Measurements from ENCODE around the gene FOXJ1. TPM values are rescaled to one million over a fixed set of nuclear protein-coding genes. Genes with fewer than 3 reads are reported as not detected.

Gene FOXJ1
- total RNA-seq, 1 donor from 2014 or later = 2.1 TPM

DNA sequence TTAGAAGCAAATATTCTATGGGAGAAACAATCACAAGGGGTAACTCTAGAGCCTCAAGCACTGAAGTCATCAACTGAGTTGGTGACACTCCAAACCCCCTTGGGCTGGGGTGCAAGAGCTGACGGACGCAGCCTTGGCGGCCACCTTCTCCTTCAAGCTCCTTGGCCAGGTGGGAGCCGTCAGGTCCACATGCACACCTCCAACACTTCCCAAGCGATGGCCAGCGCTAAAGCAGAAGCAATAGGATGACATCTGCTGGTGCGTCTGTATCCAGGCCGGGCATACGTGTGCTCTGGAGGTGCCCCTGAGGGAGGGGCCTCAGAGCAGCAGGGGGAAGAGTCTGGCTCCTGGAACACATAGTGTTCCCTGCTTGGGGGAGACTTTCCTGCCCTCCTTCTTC lies 12.2 kb upstream of the FOXJ1 start:
- Mint-ChIP-seq H3K9me3 (no peaks in the 10 kb centered on the region), H3K27ac (no peak overlapping the region), H3K4me1 (peaks cover 2% of the 10 kb centered on the region), H3K27me3 (ENCODE audit: low read depth) (no peaks in the 10 kb centered on the region), H3K4me3 (no peak overlapping the region), H3K36me3 (no peaks in the 10 kb centered on the region)
- TF ChIP-seq, protein P1, sequence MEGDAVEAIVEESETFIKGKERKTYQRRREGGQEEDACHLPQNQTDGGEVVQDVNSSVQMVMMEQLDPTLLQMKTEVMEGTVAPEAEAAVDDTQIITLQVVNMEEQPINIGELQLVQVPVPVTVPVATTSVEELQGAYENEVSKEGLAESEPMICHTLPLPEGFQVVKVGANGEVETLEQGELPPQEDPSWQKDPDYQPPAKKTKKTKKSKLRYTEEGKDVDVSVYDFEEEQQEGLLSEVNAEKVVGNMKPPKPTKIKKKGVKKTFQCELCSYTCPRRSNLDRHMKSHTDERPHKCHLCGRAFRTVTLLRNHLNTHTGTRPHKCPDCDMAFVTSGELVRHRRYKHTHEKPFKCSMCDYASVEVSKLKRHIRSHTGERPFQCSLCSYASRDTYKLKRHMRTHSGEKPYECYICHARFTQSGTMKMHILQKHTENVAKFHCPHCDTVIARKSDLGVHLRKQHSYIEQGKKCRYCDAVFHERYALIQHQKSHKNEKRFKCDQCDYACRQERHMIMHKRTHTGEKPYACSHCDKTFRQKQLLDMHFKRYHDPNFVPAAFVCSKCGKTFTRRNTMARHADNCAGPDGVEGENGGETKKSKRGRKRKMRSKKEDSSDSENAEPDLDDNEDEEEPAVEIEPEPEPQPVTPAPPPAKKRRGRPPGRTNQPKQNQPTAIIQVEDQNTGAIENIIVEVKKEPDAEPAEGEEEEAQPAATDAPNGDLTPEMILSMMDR (IDR thresholded peaks at IDR 0.05; ENCODE audit: unreplicated experiment) = no peak
- DNase-seq (ENCODE audit: low spot score in 2 of 2, unreplicated experiment in 2 of 2) = no peak

DNA sequence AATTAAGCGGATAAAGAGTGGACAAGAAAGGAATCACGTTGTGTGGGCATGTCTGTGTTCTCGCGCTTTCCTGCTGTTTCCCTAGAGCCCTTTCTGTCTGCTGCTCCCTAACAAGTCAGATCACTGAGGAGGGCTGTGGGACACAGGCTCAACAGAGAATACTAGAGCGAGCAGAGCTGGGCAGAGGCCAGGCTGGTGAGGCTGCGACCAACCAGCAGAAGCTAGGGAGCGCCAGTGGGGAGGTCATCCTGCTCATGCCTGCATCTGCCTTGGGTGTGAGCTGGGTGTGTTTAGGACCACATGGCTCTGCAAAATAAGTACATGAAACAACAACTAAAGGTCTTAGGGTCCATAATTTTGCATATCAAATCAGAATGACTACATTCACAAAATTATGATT lies 11.5 kb upstream of the FOXJ1 start:
- H3K9me3 Mint-ChIP-seq = no peaks in the 10 kb centered on the region
- H3K4me1 Mint-ChIP-seq = peaks cover 3% of the 10 kb centered on the region
- H3K4me3 Mint-ChIP-seq = no peak overlapping the region
- no peaks in the 10 kb centered on the region for H3K27me3 Mint-ChIP-seq (ENCODE audit: low read depth)
- H3K36me3 Mint-ChIP-seq = no peaks in the 10 kb centered on the region
- no peak for DNase-seq (ENCODE audit: low spot score in 2 of 2, unreplicated experiment in 2 of 2)
- no peak overlapping the region for H3K27ac Mint-ChIP-seq
- TF ChIP-seq, protein P1 (IDR thresholded peaks at IDR 0.05; ENCODE audit: unreplicated experiment) = no peak

DNA sequence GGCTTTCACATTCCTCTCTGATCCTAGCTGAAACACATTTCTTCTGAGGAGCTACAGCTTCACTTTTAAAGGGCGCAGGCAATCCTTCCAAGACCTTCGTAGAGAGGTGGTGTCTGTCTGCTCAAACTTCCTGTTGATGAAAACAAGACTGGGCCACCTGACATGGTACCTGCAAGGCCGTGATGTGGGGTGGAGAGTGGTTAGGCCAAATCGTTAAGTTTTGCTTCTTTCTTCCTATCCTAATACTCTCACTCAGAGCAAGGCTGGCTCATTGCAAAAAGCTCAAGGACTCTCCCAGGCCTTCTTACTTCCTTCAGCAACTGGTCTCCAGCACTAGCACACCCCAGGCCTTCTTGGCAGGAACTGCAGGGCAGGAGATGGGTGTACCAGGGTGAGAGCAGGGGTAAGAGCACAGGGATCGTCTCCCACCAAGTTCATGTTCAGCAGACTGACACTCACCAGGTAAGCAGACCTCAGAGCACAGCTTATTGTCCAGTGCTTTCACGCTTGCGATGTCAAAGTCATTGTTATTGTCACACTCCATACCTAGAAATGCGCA lies 10.9 kb upstream of the FOXJ1 start:
- Mint-ChIP-seq H3K27me3 (ENCODE audit: low read depth) (no peaks in the 10 kb centered on the region), H3K4me3 (no peak overlapping the region), H3K27ac (no peak overlapping the region), H3K4me1 (peaks cover 5% of the 10 kb centered on the region), H3K36me3 (no peaks in the 10 kb centered on the region), H3K9me3 (no peaks in the 10 kb centered on the region)
- DNase-seq (ENCODE audit: low spot score in 2 of 2, unreplicated experiment in 2 of 2) = no peak
- TF ChIP-seq, protein P1 (IDR thresholded peaks at IDR 0.05; ENCODE audit: unreplicated experiment) = no peak

DNA sequence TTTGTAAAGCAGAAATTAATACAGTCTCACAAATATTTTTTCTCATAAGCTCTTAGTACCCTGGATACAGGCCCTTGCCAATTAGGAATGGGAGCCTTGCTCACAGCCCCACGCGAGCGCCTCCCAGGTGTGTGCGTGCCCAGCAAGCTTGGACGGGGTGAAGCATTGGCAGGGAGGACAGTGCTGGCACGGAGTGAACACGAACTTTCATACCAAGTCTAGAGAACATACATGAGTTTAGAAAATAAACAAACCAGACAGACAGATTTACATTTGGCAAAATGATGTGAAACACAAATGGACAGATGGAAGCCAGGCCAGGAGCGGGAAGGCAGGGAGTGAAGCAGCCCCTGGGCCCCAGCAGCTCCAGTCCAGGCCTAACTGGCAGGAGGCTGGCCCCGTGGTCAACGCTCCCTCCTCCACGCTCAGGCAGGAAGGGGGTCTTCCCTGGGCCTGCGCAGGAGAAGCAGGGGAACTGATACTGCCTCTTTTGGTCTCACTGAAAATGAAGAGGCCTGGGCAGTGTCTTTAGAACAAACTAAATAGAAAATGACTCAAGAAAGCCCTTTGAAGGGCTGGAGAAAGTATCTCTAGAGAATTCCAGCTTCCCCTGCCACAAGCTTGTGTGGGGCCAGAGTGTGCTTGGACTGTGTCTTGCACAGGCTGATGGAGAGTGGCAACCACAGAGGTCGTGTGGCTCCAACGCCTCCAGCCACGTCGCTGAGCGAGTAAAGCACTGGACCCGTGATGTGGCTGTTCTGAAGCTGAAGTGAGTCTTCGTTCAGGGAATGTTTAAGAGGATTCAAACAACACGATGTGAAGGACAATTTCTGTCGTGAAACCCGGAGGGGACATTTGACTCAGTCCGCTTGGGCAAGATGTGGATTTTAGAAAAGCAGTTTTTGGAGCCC lies 9.9 kb upstream of the FOXJ1 start:
- no peaks in the 10 kb centered on the region for H3K9me3 Mint-ChIP-seq
- no peak overlapping the region for H3K27ac Mint-ChIP-seq
- no peak overlapping the region for H3K4me3 Mint-ChIP-seq
- H3K27me3 Mint-ChIP-seq (ENCODE audit: low read depth) = no peaks in the 10 kb centered on the region
- DNase-seq (ENCODE audit: low spot score in 2 of 2, unreplicated experiment in 2 of 2) = no peak
- H3K36me3 Mint-ChIP-seq = no peaks in the 10 kb centered on the region
- peaks cover 5% of the 10 kb centered on the region for H3K4me1 Mint-ChIP-seq
- TF ChIP-seq, protein P1 (IDR thresholded peaks at IDR 0.05; ENCODE audit: unreplicated experiment) = no peak

DNA sequence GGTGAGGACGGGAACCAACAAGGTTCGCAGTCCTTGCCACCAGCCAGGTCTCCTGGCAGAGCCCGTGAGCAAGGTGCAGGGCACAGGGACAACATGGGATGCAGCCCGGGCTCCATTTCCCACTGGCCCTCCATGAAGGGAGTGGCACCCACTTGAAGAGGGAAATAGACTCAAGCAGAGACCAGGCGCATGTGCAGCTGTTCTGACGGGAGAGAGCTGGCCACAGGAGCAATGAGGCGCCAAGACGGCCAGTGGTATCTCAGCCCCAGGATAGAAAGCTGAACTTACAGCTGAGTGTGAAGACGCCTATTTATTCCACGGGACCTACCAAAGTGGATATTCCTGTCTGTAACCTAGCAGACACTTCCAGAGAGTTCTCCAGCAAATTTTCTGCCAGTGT lies 8.2 kb upstream of the FOXJ1 start:
- peaks cover 5% of the 10 kb centered on the region for H3K4me1 Mint-ChIP-seq
- TF ChIP-seq, protein P1 (IDR thresholded peaks at IDR 0.05; ENCODE audit: unreplicated experiment) = no peak
- no peak for DNase-seq (ENCODE audit: low spot score in 2 of 2, unreplicated experiment in 2 of 2)
- H3K27me3 Mint-ChIP-seq (ENCODE audit: low read depth) = no peaks in the 10 kb centered on the region
- no peaks in the 10 kb centered on the region for H3K36me3 Mint-ChIP-seq
- H3K4me3 Mint-ChIP-seq = no peak overlapping the region
- no peaks in the 10 kb centered on the region for H3K9me3 Mint-ChIP-seq
- no peak overlapping the region for H3K27ac Mint-ChIP-seq

All from mesothelial cell of epicardium (in vitro differentiated cells).